ENCODE measurements around the gene NLK. TPM values are rescaled to one million over a fixed set of nuclear protein-coding genes. Genes with fewer than 3 reads are reported as not detected.

Gene NLK
- total RNA-seq, 1 experiment from 2014 or later: 31.8 TPM

GRCh38 chr17:28216052-28216451 lies 173.6 kb downstream of the NLK start:
- Histone ChIP-seq H2BK5ac (ENCODE audit: insufficient read length, low read length) (no peak overlapping the region), H3K18ac (ENCODE audit: insufficient read length, low read depth, low read length) (no peak overlapping the region), H2AK5ac (ENCODE audit: insufficient read length, low read length) (no peak overlapping the region), H2BK20ac (ENCODE audit: low read depth, low read length, poor library complexity, severe bottlenecking) (no peak overlapping the region), H3K4me1 (ENCODE audit: insufficient read depth, low read length) (no peaks in the 10 kb centered on the region), H3K27me3 (ENCODE audit: insufficient read depth, low read length) (no peaks in the 10 kb centered on the region), H3T11ph (ENCODE audit: low read length) (no peak overlapping the region), H4K8ac (replicated peaks; ENCODE audit: insufficient read length, low read depth, low read length) (no peak overlapping the region), H3K79me2 (ENCODE audit: insufficient read depth, low read length) (no peaks in the 10 kb centered on the region), H2BK15ac (ENCODE audit: low read depth, low read length) (no peak overlapping the region), H3K79me1 (ENCODE audit: insufficient read depth, low read depth, low read length, poor library complexity, severe bottlenecking) (no peaks in the 10 kb centered on the region), H3K14ac (ENCODE audit: insufficient read depth, low read length) (no peak overlapping the region), H3K56ac (ENCODE audit: insufficient read length, low read depth, low read length) (no peak overlapping the region), H3K4ac (ENCODE audit: low read depth, low read length) (no peak overlapping the region), H3K9me3 (ENCODE audit: control insufficient read depth, low read depth, low read length) (no peaks in the 10 kb centered on the region), H4K91ac (ENCODE audit: insufficient read length, low read depth, low read length) (no peak overlapping the region), H2BK120ac (ENCODE audit: low read depth, low read length, poor library complexity, severe bottlenecking) (no peak overlapping the region), H3K9ac (ENCODE audit: extremely low read depth, insufficient read length, low read length) (no peak overlapping the region), H3K23me2 (ENCODE audit: insufficient read length, low read depth, low read length, poor library complexity, severe bottlenecking) (no peaks in the 10 kb centered on the region), H4K5ac (ENCODE audit: insufficient read length, low read depth, low read length) (no peak overlapping the region), H3K23ac (ENCODE audit: insufficient read length, low read depth, low read length) (no peak overlapping the region), H3K4me2 (ENCODE audit: insufficient read depth, insufficient read length, low read length) (no peak overlapping the region), H2AFZ (ENCODE audit: low read length) (no peak overlapping the region), H2BK12ac (ENCODE audit: insufficient read length, low read depth, low read length) (no peak overlapping the region), H4K20me1 (ENCODE audit: control insufficient read depth, insufficient read depth, insufficient read length) (no peaks in the 10 kb centered on the region), H3K27ac (ENCODE audit: insufficient read length, low read depth, low read length) (no peak overlapping the region)
- Mint-ChIP-seq H3K4me3 (no peak overlapping the region), H3K9me3 (peaks cover 12 to 20% of the 10 kb centered on the region in 2 experiments), H3K36me3 (ENCODE audit: insufficient read depth in 1 of 3, low read depth in 3 of 3) (peaks cover 3 to 11% (median 9%) of the 10 kb centered on the region in 3 experiments), H3K4me1 (peaks cover 0 to 5% of the 10 kb centered on the region in 2 experiments; a peak in 3 of 4 replicates), H3K27me3 (ENCODE audit: low read depth) (peaks cover 18% of the 10 kb centered on the region), H3K27ac (no peak overlapping the region)
- DNase-seq: no peak
- WGBS (ENCODE audit: extremely low coverage, insufficient read length, low lambda C conversion rate): no CpG with 5 or more reads among the region's 3 CpGs
- TF ChIP-seq CTCF (conservative IDR thresholded peaks at IDR 0.05): no peak

All from H9 (cell line).